MCF 10A (cell line): ENCODE results near the gene HABP4. TPM values are rescaled to one million over a fixed set of nuclear protein-coding genes. Genes with fewer than 3 reads are reported as not detected.

Experiments used
- BruUV-seq: library from RNA; stranded (reverse); fragments of 400-500 nt; replicated peaks from 2 replicates; lab custom pipeline; 2021; lab: Mats Ljungman, UMichigan
- CTCF ChIA-PET: fragments of 300-600 bp; sonication (Branson Sonifier 250); formaldehyde crosslinking; extraction: SDS; loops from one replicate; lab custom pipeline; 2021; ENCODE audit warnings: antibody characterized with exemption, inconsistent platforms; lab: Yijun Ruan, JAX
- POLR2A ChIA-PET: fragments of 300-600, 350-650 bp; sonication (Branson Sonifier 250); formaldehyde crosslinking; extraction: SDS; loops from one replicate; lab custom pipeline; 2020; ENCODE audit warnings: antibody characterized with exemption, inconsistent platforms; lab: Yijun Ruan, JAX
- DNase-seq: peaks from one replicate; pipeline ENCODE4 v3.0.0-alpha.2; 2018; ENCODE audit not compliant: unreplicated experiment
- H3K27ac Mint-ChIP-seq: one replicate; pipeline ENCODE4 v1.8.0; 2022; ENCODE audit warnings: mild to moderate bottlenecking, low read depth, mixed read lengths; ENCODE audit not compliant: unreplicated experiment
- H3K27me3 Mint-ChIP-seq: one replicate; pipeline ENCODE4 v1.8.0; 2022; ENCODE audit warnings: mixed read lengths; ENCODE audit not compliant: insufficient read depth, unreplicated experiment
- H3K36me3 Mint-ChIP-seq: one replicate; pipeline ENCODE4 v1.8.0; 2022; ENCODE audit warnings: mild to moderate bottlenecking, moderate library complexity, mixed read lengths; ENCODE audit not compliant: insufficient read depth, unreplicated experiment
- H3K4me1 Mint-ChIP-seq: one replicate; pipeline ENCODE4 v1.8.0; 2022; ENCODE audit warnings: mixed read lengths; ENCODE audit not compliant: insufficient read depth, unreplicated experiment
- H3K4me3 Mint-ChIP-seq: one replicate; pipeline ENCODE4 v1.8.0; 2022; ENCODE audit warnings: mild to moderate bottlenecking, moderate library complexity, mixed read lengths; ENCODE audit not compliant: unreplicated experiment
- H3K9me3 Mint-ChIP-seq: one replicate; pipeline ENCODE4 v1.8.0; 2022; ENCODE audit warnings: mixed read lengths; ENCODE audit not compliant: unreplicated experiment
- CTCF ChIP-seq: fragments of 200-600 bp; IDR thresholded peaks from one replicate; pipeline ENCODE4 v1.8.0; 2022; ENCODE audit warnings: antibody characterized with exemption, mild to moderate bottlenecking; ENCODE audit not compliant: unreplicated experiment
- intact Hi-C: fragments of 100-400 bp; cut with micrococcal nuclease; formaldehyde crosslinking; loops from 2 replicates; pipeline ENCODE4 v1.14.1; 2022
- total RNA-seq: library from RNA; stranded (reverse); gene quantifications from 2 replicates; pipeline ENCODE4 v1.2.3, GENCODE V29; 2022

Gene HABP4
- total RNA-seq, 1 experiment from 2014 or later, result 4.3 TPM

- intact Hi-C loops, result no loop called here
- no peak overlapping the region for H3K4me3 Mint-ChIP-seq
- H3K27me3 Mint-ChIP-seq, result no peaks in the 10 kb centered on the region
- H3K4me1 Mint-ChIP-seq, result no peaks in the 10 kb centered on the region
- TF ChIP-seq CTCF, result no peak
- ChIA-PET POLR2A (interaction anchor here (0.9 kb wide), 1 partner anchor 9 kb away, joined by 3 read pairs; no protein-coding TSS in a partner anchor), CTCF (interaction anchor here (1.0 kb wide), 1 partner anchor 10 kb away, joined by 5 read pairs; no protein-coding TSS in a partner anchor)
- DNase-seq, result no peak
- no TSS peak for BruUV-seq
- no peak overlapping the region for H3K27ac Mint-ChIP-seq
- no peaks in the 10 kb centered on the region for H3K9me3 Mint-ChIP-seq
- H3K36me3 Mint-ChIP-seq, result peaks cover 7% of the 10 kb centered on the region
Measured at GRCh38 chr9:96523374-96523773, 73.4 kb downstream of the HABP4 start.

- CTCF ChIA-PET, result interaction anchor here (0.6 to 1.0 kb wide), 2 partner anchors 11 to 65 kb away, joined by 5 to 7 read pairs; no protein-coding TSS in a partner anchor
- Mint-ChIP-seq H3K27ac (no peak overlapping the region), H3K27me3 (no peaks in the 10 kb centered on the region), H3K4me1 (no peaks in the 10 kb centered on the region), H3K9me3 (no peaks in the 10 kb centered on the region), H3K36me3 (peaks cover 7% of the 10 kb centered on the region), H3K4me3 (no peak overlapping the region)
- no peak for TF ChIP-seq CTCF
- intact Hi-C loops, result no loop called here
- DNase-seq, result no peak
- BruUV-seq, result no TSS peak
- POLR2A ChIA-PET, result interaction anchor here (0.9 kb wide), 1 partner anchor 8 kb away, joined by 3 read pairs; no protein-coding TSS in a partner anchor
Measured at GRCh38 chr9:96524045-96524444, 74.1 kb downstream of the HABP4 start.

- H3K27me3 Mint-ChIP-seq, result no peaks in the 10 kb centered on the region
- ChIA-PET POLR2A (interaction anchor here (0.6 kb wide), 1 partner anchor 11 kb away, joined by 3 read pairs; no protein-coding TSS in a partner anchor), CTCF (no interaction called here)
- intact Hi-C loops, result no loop called here
- H3K9me3 Mint-ChIP-seq, result no peaks in the 10 kb centered on the region
- H3K4me1 Mint-ChIP-seq, result no peaks in the 10 kb centered on the region
- TF ChIP-seq CTCF, result no peak
- no TSS peak for BruUV-seq
- no peak overlapping the region for H3K4me3 Mint-ChIP-seq
- DNase-seq, result no peak
- peaks cover 7% of the 10 kb centered on the region for H3K36me3 Mint-ChIP-seq
- no peak overlapping the region for H3K27ac Mint-ChIP-seq
Measured at GRCh38 chr9:96524764-96525163, 74.8 kb downstream of the HABP4 start.

- intact Hi-C loops, result no loop called here
- DNase-seq, result no peak
- Mint-ChIP-seq H3K36me3 (peaks cover 14% of the 10 kb centered on the region), H3K4me3 (no peak overlapping the region), H3K4me1 (peaks cover 5% of the 10 kb centered on the region), H3K27me3 (no peaks in the 10 kb centered on the region), H3K9me3 (peaks cover 7% of the 10 kb centered on the region), H3K27ac (no peak overlapping the region)
- CTCF ChIA-PET, result interaction anchor here (0.7 kb wide), 1 partner anchor 25 kb away, joined by 3 read pairs; no protein-coding TSS in a partner anchor
- POLR2A ChIA-PET, result interaction anchor here (1.5 kb wide), 1 partner anchor 8 kb away, joined by 3 read pairs; no protein-coding TSS in a partner anchor
- no TSS peak for BruUV-seq
- no peak for TF ChIP-seq CTCF
Measured at GRCh38 chr9:96532173-96532572, 82.2 kb downstream of the HABP4 start.
